Neutrophil (primary cell): Measurements from ENCODE around the gene UBQLNL.

Source experiments
- H3K27ac ChIP-seq: fragments of 200-600 bp; sonication (generic); 2 replicates; pipeline ENCODE4 v1.5.1; 2016; ENCODE audit warnings: mild to moderate bottlenecking, moderate library complexity
- H3K27me3 ChIP-seq: fragments of 200-600 bp; sonication (generic); 2 replicates; pipeline ENCODE4 v1.6.0; 2016; ENCODE audit warnings: mild to moderate bottlenecking
- H3K36me3 ChIP-seq: fragments of 200-600 bp; sonication (generic); 2 replicates; pipeline ENCODE4 v1.5.1; 2017
- H3K4me1 ChIP-seq, 2 experiments: fragments of 200-600 bp in 1 of 2; sonication (generic) in 1 of 2; 1 replicate in 1 of 2; 2 replicates in 1 of 2; pipeline versions ENCODE4 v1.5.1 to v1.6.1; 2013 to 2016; ENCODE audit warnings: low read depth in 1 of 2, low read length in 1 of 2, mild to moderate bottlenecking in 1 of 2, moderate library complexity in 1 of 2; ENCODE audit not compliant: control insufficient read depth in 1 of 2, insufficient read depth in 1 of 2
- H3K4me3 ChIP-seq, 2 experiments: fragments of 200-600 bp in 1 of 2; sonication (generic) in 1 of 2; 1 replicate in 1 of 2; 2 replicates in 1 of 2; pipeline ENCODE4 v1.5.1; 2013 to 2016; ENCODE audit warnings: low read depth in 1 of 2, low read length in 1 of 2, mild to moderate bottlenecking in 1 of 2, moderate library complexity in 1 of 2
- H3K9me3 ChIP-seq: fragments of 200-600 bp; sonication (generic); 2 replicates; pipeline ENCODE4 v1.5.1; 2016
- TF ChIP-seq, protein P1 (sequence below): fragments of 200-600 bp; sonication (generic); IDR thresholded peaks from 2 replicates; pipeline ENCODE4 v1.5.1; 2016; ENCODE audit warnings: antibody characterized with exemption

Gene UBQLNL

DNA sequence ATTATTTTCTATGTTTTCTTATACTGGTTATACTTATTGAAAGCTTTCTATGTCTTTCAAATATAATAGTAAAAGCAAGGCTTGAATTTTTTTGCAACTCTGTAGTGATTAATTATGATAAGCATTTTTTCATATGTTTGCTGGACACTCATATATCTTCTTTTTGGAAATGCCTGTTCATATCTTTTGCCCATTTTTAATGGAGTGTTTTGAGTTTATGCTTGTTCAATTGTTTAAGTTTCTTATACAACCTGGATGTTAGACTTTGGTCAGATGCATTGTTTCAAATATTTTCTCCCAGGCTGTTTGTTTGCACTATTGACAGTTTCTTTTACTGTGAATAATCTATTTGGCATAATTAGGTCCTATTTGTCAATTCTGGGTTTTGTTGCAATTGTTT is 20.0 kb upstream of the UBQLNL start:
- TF ChIP-seq, protein P1, sequence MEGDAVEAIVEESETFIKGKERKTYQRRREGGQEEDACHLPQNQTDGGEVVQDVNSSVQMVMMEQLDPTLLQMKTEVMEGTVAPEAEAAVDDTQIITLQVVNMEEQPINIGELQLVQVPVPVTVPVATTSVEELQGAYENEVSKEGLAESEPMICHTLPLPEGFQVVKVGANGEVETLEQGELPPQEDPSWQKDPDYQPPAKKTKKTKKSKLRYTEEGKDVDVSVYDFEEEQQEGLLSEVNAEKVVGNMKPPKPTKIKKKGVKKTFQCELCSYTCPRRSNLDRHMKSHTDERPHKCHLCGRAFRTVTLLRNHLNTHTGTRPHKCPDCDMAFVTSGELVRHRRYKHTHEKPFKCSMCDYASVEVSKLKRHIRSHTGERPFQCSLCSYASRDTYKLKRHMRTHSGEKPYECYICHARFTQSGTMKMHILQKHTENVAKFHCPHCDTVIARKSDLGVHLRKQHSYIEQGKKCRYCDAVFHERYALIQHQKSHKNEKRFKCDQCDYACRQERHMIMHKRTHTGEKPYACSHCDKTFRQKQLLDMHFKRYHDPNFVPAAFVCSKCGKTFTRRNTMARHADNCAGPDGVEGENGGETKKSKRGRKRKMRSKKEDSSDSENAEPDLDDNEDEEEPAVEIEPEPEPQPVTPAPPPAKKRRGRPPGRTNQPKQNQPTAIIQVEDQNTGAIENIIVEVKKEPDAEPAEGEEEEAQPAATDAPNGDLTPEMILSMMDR, result no peak
- Histone ChIP-seq H3K4me1 (peaks cover 7% of the 10 kb centered on the region in 2 experiments), H3K27me3 (no peaks in the 10 kb centered on the region), H3K9me3 (no peaks in the 10 kb centered on the region), H3K4me3 (no peak overlapping the region), H3K36me3 (no peaks in the 10 kb centered on the region), H3K27ac (no peak overlapping the region)

DNA sequence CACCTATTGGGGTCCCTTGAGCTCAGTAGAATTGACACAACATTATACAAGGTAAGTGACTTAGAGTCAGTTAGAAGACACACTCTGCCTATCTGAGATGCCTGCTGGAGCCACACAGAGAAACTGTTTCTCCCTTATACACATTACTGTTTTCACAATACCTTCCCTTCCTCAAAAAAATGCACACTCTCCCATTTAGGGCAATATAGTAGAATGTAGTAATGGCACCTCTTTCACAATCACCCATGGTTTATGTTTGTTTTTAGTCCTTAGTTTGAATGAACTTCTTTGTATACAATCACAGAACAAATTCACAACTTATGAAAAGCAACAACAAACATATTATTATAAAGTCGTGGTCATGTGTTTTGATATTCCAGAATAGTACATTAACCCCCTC is 17.5 kb upstream of the UBQLNL start:
- H3K4me1 ChIP-seq, result peaks cover 7% of the 10 kb centered on the region in 2 experiments
- H3K9me3 ChIP-seq, result no peaks in the 10 kb centered on the region
- no peaks in the 10 kb centered on the region for H3K27me3 ChIP-seq
- TF ChIP-seq, protein P1, result no peak
- no peak overlapping the region for H3K27ac ChIP-seq
- no peaks in the 10 kb centered on the region for H3K36me3 ChIP-seq
- no peak overlapping the region for H3K4me3 ChIP-seq

DNA sequence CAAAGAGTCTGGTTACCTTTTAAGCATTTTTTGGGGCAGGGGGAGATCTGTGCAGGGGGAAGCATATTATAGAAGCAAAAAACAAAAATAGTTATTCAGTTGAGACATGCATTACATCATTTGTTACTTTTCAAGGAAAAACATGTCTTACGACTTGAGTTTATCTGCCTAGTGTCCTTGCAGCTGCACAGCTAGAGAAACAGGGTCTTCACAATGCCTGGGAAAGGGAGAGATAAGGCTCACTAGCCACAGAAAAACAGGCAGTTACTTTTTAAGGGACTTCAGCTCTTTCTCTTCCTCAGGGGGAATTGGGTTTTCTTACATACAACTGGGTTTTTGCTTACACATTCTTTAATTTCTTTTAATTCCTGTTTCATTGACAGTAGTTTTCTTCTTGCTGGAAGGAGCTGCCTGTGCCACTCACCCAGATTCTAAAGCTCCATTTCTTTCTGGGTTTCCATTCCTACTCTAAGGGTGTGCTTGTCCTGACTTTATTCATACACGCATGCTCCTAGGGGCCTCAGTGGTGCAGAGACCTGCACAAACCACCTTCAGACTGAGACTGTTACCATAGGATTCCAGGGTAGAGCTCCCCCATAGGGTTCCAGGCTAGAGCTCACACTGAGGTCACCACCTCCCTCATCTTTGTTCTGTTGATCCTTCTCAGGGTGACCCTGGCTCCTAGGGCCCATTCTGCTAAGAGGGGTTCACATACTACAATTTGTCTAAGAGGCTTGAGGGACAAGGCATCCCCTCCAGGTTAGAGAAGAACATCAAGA is 14.7 kb upstream of the UBQLNL start:
- Histone ChIP-seq H3K4me1 (peaks cover 7% of the 10 kb centered on the region in 2 experiments), H3K27me3 (no peaks in the 10 kb centered on the region), H3K4me3 (no peak overlapping the region), H3K9me3 (no peaks in the 10 kb centered on the region), H3K36me3 (no peaks in the 10 kb centered on the region), H3K27ac (no peak overlapping the region)
- TF ChIP-seq, protein P1, result no peak

DNA sequence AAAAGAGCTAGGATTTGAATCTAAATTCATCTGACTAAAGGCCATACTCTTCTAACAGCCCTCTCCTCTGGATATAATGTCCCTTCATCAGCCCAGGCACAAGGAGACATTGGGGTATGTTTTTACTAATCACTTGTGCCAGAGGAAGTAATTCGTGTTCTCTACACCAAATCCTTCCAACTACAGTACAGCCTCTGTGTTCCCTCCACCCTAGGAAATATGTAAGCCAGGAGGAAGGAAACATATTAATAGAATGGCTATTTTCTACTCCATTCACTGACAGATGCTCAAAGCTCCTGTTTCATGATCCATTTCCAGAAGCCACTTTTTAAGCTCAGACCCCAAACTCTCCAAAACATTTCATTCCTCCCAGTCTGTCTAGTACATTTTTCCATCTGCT is 12.0 kb upstream of the UBQLNL start:
- no peaks in the 10 kb centered on the region for H3K4me1 ChIP-seq
- no peak overlapping the region for H3K4me3 ChIP-seq
- H3K9me3 ChIP-seq, result no peaks in the 10 kb centered on the region
- no peaks in the 10 kb centered on the region for H3K36me3 ChIP-seq
- no peak overlapping the region for H3K27ac ChIP-seq
- TF ChIP-seq, protein P1, result no peak
- no peaks in the 10 kb centered on the region for H3K27me3 ChIP-seq

DNA sequence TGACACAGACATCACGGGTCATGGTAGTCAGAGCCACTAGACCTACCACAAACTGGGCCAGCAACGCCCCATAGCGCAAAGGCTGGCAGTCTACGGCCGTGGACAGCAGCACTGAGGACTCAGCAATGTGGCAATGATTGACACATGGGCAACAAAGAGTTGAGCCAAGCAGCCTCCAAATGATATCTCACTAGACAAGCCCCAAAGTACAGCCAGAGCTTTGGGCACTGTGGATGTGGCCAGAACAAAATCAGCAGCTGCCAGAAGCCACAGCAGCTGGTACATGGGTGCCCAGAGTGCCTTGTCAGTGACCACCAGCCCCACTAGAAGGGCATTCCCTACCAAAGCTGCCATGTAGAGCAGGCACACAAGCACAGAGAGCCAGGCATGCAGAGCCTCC is 11.2 kb upstream of the UBQLNL start:
- no peaks in the 10 kb centered on the region for H3K27me3 ChIP-seq
- no peaks in the 10 kb centered on the region for H3K9me3 ChIP-seq
- H3K4me3 ChIP-seq, result no peak overlapping the region
- no peaks in the 10 kb centered on the region for H3K4me1 ChIP-seq
- TF ChIP-seq, protein P1, result no peak
- no peaks in the 10 kb centered on the region for H3K36me3 ChIP-seq
- H3K27ac ChIP-seq, result no peak overlapping the region
